NCI-H1417 treated with DMSO at 0.1 percent for 48 hours (cell line): ENCODE data around the gene DHRS9.

Experiments
- DNase-seq: peaks from one replicate; lab custom pipeline; 2025; lab: John Stamatoyannopoulos, UW

Gene DHRS9

GRCh38 chr2:169065864-169066517, 3.4 kb upstream of the DHRS9 start:
- no peak for DNase-seq

- DNase-seq = no peak
These were observed 2.5 kb upstream of the DHRS9 start for GRCh38 chr2:169066897-169067296.

- DNase-seq = no peak
These were observed 470 bp downstream of the DHRS9 start for GRCh38 chr2:169069833-169070232.

- no peak for DNase-seq
These were observed 2.1 kb downstream of the DHRS9 start for GRCh38 chr2:169071455-169071854.

GRCh38 chr2:169072163-169072925, 3.0 kb downstream of the DHRS9 start:
- DNase-seq = no peak

GRCh38 chr2:169073211-169073962, 4.0 kb downstream of the DHRS9 start:
- no peak for DNase-seq

- DNase-seq = no peak
These were observed 4.8 kb downstream of the DHRS9 start for GRCh38 chr2:169073963-169074751.

GRCh38 chr2:169077674-169078240, 8.4 kb downstream of the DHRS9 start:
- DNase-seq = no peak

- DNase-seq = no peak
These were observed 11.1 kb downstream of the DHRS9 start for GRCh38 chr2:169080250-169081069.

GRCh38 chr2:169081551-169081950, 12.2 kb downstream of the DHRS9 start:
- DNase-seq = no peak

- no peak for DNase-seq
These were observed 13.6 kb downstream of the DHRS9 start for GRCh38 chr2:169082995-169083394.

GRCh38 chr2:169086893-169087467, 17.6 kb downstream of the DHRS9 start:
- DNase-seq = no peak

GRCh38 chr2:169087757-169088379, 18.5 kb downstream of the DHRS9 start:
- DNase-seq = no peak

GRCh38 chr2:169089182-169089581, 19.8 kb downstream of the DHRS9 start:
- no peak for DNase-seq

- DNase-seq = no peak
These were observed 20.9 kb downstream of the DHRS9 start for GRCh38 chr2:169090133-169090820.

GRCh38 chr2:169091256-169091655, 21.9 kb downstream of the DHRS9 start:
- no peak for DNase-seq

- DNase-seq = no peak
These were observed 22.6 kb downstream of the DHRS9 start for GRCh38 chr2:169091761-169092519.

- no peak for DNase-seq
These were observed 24.2 kb downstream of the DHRS9 start for GRCh38 chr2:169093535-169093934.

GRCh38 chr2:169094676-169095075, 25.3 kb downstream of the DHRS9 start:
- DNase-seq = no peak
